Keratinocyte (primary cell): ENCODE results near the gene FAM50B. TPM values are rescaled to one million over a fixed set of nuclear protein-coding genes. Genes with fewer than 3 reads are reported as not detected.

Experiments
- DNase-seq: peaks from one replicate; pipeline ENCODE4 v3.0.0-alpha.2; 2011; ENCODE audit warnings: low read depth, missing footprints, low spot score
- FAIRE-seq: peaks from 2 replicates; lab custom pipeline; 2011; peaks lifted over from hg19 to GRCh38; lab: Jason Lieb, UNC
- H2AFZ ChIP-seq: 2 replicates; pipeline ENCODE4 v1.6.0; 2012; ENCODE audit warnings: low read length, control low read depth, inconsistent platforms; ENCODE audit not compliant: control insufficient read depth
- H3K27ac ChIP-seq: 2 replicates; pipeline ENCODE4 v1.5.1; 2011; ENCODE audit warnings: low read length; ENCODE audit not compliant: control insufficient read depth, insufficient read depth
- H3K27me3 ChIP-seq: 3 replicates; pipeline ENCODE4 v1.6.0; 2011; ENCODE audit warnings: low read length; ENCODE audit not compliant: control insufficient read depth, insufficient read depth; ENCODE audit errors: extremely low read depth
- H3K36me3 ChIP-seq, 2 experiments: 2 replicates in 1 of 2; 3 replicates in 1 of 2; pipeline ENCODE4 v1.5.1; 2011; ENCODE audit warnings: low read length in 2 of 2, mild to moderate bottlenecking in 1 of 2; ENCODE audit not compliant: control insufficient read depth in 2 of 2, insufficient read depth in 2 of 2; ENCODE audit errors: extremely low read depth in 1 of 2
- H3K4me1 ChIP-seq: 3 replicates; pipeline ENCODE4 v1.5.1; 2011; ENCODE audit warnings: low read length; ENCODE audit not compliant: control insufficient read depth, insufficient read depth; ENCODE audit errors: extremely low read depth
- H3K4me2 ChIP-seq: 3 replicates; pipeline ENCODE4 v1.6.0; 2011; ENCODE audit warnings: low read depth, low read length; ENCODE audit not compliant: control insufficient read depth, insufficient read depth; ENCODE audit errors: extremely low read depth
- H3K4me3 ChIP-seq, 3 experiments: fragments of 200-600 bp in 1 of 3; sonication (generic) in 1 of 3; 2 replicates in 2 of 3; 3 replicates in 1 of 3; pipeline ENCODE4 v1.5.1; 2011 to 2016; ENCODE audit warnings: low read length in 3 of 3, mild to moderate bottlenecking in 3 of 3, control low read depth in 2 of 3, inconsistent platforms in 1 of 3, low read depth in 1 of 3, mixed read lengths in 1 of 3, mixed run types in 1 of 3, moderate library complexity in 1 of 3; ENCODE audit not compliant: control insufficient read depth in 2 of 3, insufficient read depth in 2 of 3; ENCODE audit errors: extremely low read depth in 1 of 3
- H3K79me2 ChIP-seq: 2 replicates; pipeline ENCODE4 v1.6.0; 2012; ENCODE audit warnings: low read length; ENCODE audit not compliant: control insufficient read depth, insufficient read depth
- H3K9ac ChIP-seq: 3 replicates; pipeline ENCODE4 v1.6.0; 2011; ENCODE audit warnings: low read length; ENCODE audit not compliant: control insufficient read depth, insufficient read depth; ENCODE audit errors: extremely low read depth
- H3K9me1 ChIP-seq: 3 replicates; pipeline ENCODE4 v1.6.0; 2011; ENCODE audit warnings: low read length; ENCODE audit not compliant: control insufficient read depth, insufficient read depth; ENCODE audit errors: extremely low read depth
- H3K9me3 ChIP-seq: 2 replicates; pipeline ENCODE4 v1.5.1; 2012; ENCODE audit warnings: low read depth, low read length; ENCODE audit not compliant: control insufficient read depth
- H4K20me1 ChIP-seq: 3 replicates; pipeline ENCODE4 v1.6.0; 2011; ENCODE audit warnings: low read length; ENCODE audit not compliant: control insufficient read depth, insufficient read depth; ENCODE audit errors: extremely low read depth
- EZH2 ChIP-seq: IDR thresholded peaks from one replicate; pipeline ENCODE4 v1.6.1; 2012; ENCODE audit warnings: inconsistent platforms, mild to moderate bottlenecking, low read length, moderate library complexity
- dilution Hi-C: fragments of 300-500 bp; cut with MboI; formaldehyde crosslinking; loops from one replicate; pipeline ENCODE4 v1.7.0; 2020; ENCODE audit warnings: low sequenced_read_pairs; ENCODE audit not compliant: extremely low pct_ligation_motif_present
- polyA plus RNA-seq, 5 experiments: library from polyadenylated mRNA; depleted of rRNA in 3 of 5; stranded (reverse) in 3 of 5; stranded (forward) in 1 of 5; unstranded in 1 of 5; fragments of >200 nt; gene quantifications; 1 replicate in 1 of 5; 2 replicates in 3 of 5; 3 replicates in 1 of 5; pipeline versions ENCODE4 v1.2.1 to v1.2.3, GENCODE V29; 2011 to 2012; ENCODE audit warnings: missing spikeins in 2 of 5, low read depth in 1 of 5, low replicate concordance in 1 of 5
- TF ChIP-seq, protein P1 (sequence below), 3 experiments: IDR thresholded peaks in 1 of 3; conservative IDR thresholded peaks in 1 of 3; optimal IDR thresholded peaks in 1 of 3; 2 replicates in 2 of 3; 3 replicates in 1 of 3; pipeline versions ENCODE3 to v1.5.1; 2011; ENCODE audit warnings: low read length in 3 of 3, mild to moderate bottlenecking in 3 of 3, moderate library complexity in 2 of 3, control low read depth in 1 of 3, inconsistent platforms in 1 of 3; ENCODE audit not compliant: insufficient read depth in 2 of 3; ENCODE audit errors: extremely low read depth in 1 of 3

FAM50B gene
- polyA plus RNA-seq, 1 donor (not counting 4 experiments of a cell fraction or from before 2014, with no cell fraction given), result 4.0 TPM

GRCh38 chr6:3808199-3808598 lies 41.0 kb upstream of the FAM50B start:
- H2AFZ ChIP-seq, result no peak overlapping the region
- FAIRE-seq, result no peak
- H4K20me1 ChIP-seq, result no peaks in the 10 kb centered on the region
- no peak overlapping the region for H3K9ac ChIP-seq
- peak overlapping the region; percentile 29 for H3K27ac ChIP-seq
- TF ChIP-seq, protein P1, sequence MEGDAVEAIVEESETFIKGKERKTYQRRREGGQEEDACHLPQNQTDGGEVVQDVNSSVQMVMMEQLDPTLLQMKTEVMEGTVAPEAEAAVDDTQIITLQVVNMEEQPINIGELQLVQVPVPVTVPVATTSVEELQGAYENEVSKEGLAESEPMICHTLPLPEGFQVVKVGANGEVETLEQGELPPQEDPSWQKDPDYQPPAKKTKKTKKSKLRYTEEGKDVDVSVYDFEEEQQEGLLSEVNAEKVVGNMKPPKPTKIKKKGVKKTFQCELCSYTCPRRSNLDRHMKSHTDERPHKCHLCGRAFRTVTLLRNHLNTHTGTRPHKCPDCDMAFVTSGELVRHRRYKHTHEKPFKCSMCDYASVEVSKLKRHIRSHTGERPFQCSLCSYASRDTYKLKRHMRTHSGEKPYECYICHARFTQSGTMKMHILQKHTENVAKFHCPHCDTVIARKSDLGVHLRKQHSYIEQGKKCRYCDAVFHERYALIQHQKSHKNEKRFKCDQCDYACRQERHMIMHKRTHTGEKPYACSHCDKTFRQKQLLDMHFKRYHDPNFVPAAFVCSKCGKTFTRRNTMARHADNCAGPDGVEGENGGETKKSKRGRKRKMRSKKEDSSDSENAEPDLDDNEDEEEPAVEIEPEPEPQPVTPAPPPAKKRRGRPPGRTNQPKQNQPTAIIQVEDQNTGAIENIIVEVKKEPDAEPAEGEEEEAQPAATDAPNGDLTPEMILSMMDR (optimal IDR thresholded peaks at IDR 0.05 in 1 of 3, IDR thresholded peaks at IDR 0.05 in 1 of 3, conservative IDR thresholded peaks at IDR 0.05 in 1 of 3; ENCODE audit: extremely low read depth in 1 of 3, insufficient read depth in 2 of 3, low read length in 3 of 3), result no peak
- no peak for TF ChIP-seq EZH2
- dilution Hi-C loops, result no loop called here
- H3K9me1 ChIP-seq, result no peaks in the 10 kb centered on the region
- no peak overlapping the region for H3K4me3 ChIP-seq
- H3K4me1 ChIP-seq, result peaks cover 24% of the 10 kb centered on the region
- DNase-seq, result no peak
- H3K79me2 ChIP-seq, result no peaks in the 10 kb centered on the region
- peak overlapping the region; percentile 43 for H3K4me2 ChIP-seq
- H3K36me3 ChIP-seq, result no peaks in the 10 kb centered on the region
- no peaks in the 10 kb centered on the region for H3K9me3 ChIP-seq
- H3K27me3 ChIP-seq, result no peaks in the 10 kb centered on the region

DNA sequence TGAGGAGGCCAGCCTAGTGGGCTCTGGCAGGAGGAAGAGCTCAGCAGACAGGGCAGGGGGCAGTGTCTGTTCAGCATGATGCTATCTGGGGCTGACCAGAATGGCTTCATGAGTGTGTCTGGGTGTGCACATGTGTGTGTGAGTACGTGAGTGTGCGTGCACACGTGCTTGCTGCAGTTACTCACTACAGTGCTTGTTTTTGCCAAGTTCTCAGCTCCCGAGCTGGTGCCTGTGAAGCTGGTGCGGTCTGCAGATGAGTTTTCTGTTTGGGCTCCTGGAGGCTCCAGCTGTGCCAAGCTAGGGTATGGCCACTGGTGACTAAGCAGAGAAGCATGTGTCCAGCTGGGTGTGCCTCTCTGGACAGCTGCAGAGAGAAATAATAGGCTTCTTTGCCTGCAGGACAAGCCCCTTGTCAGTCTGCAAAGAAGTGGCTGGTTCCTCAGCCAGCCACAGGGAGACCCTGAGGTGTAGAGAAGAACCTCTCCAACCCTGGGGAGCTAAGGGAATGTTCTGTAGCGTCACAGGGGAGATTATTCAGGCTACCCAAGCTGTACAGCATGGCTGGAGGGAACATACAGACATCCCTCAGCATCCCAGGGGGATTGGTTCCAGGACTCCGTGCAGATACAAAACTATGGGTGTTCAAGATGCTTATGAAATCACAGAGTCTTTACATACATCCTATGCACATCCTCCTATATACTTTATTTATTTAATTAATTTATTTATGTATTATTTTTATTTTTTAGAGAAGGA lies 40.2 kb upstream of the FAM50B start:
- FAIRE-seq (peak; percentile 72), DNase-seq (no peak)
- Histone ChIP-seq H3K9me3 (no peaks in the 10 kb centered on the region), H4K20me1 (no peaks in the 10 kb centered on the region), H3K27me3 (no peaks in the 10 kb centered on the region), H3K4me2 (peak overlapping the region; percentile 43), H3K4me3 (no peak overlapping the region), H3K27ac (peak overlapping the region; percentile 29), H3K36me3 (no peaks in the 10 kb centered on the region), H3K79me2 (no peaks in the 10 kb centered on the region), H3K9me1 (no peaks in the 10 kb centered on the region), H3K9ac (peak overlapping the region; percentile 29), H2AFZ (no peak overlapping the region), H3K4me1 (peaks cover 26% of the 10 kb centered on the region)
- no peak for TF ChIP-seq EZH2
- TF ChIP-seq, protein P1 (optimal IDR thresholded peaks at IDR 0.05 in 1 of 3, IDR thresholded peaks at IDR 0.05 in 1 of 3, conservative IDR thresholded peaks at IDR 0.05 in 1 of 3; ENCODE audit: extremely low read depth in 1 of 3, insufficient read depth in 2 of 3, low read length in 3 of 3), result peak in 1 of 3 experiments; percentile 28
- dilution Hi-C loops, result no loop called here
